Loucy (cell line): ENCODE data around the gene MSANTD3.
A peak's percentile ranks its signal among the peaks of the same experiment; 100 is the strongest.

Source experiments
- CTCF ChIP-seq: fragments of 200-600 bp; sonication (generic); conservative IDR thresholded peaks from 2 replicates; pipeline ENCODE4 v1.5.1; 2014; ENCODE audit warnings: mild to moderate bottlenecking, antibody characterized with exemption, low read length
- EZH2phosphoT487 ChIP-seq: fragments of 200-600 bp; IDR thresholded peaks from 2 replicates; pipeline ENCODE4 v1.6.1; 2018; ENCODE audit warnings: antibody characterized with exemption, mild to moderate bottlenecking, moderate library complexity, borderline replicate concordance

GRCh38 chr9:100437860-100438805 lies 11.2 kb downstream of the MSANTD3 start:
- TF ChIP-seq CTCF (peak; percentile 93), EZH2phosphoT487 (no peak)
